Lower lobe of right lung (tissue), 2 donors: Measurements from ENCODE around the gene KIFAP3. TPM values are rescaled to one million over a fixed set of nuclear protein-coding genes. Genes with fewer than 3 reads are reported as not detected.
"Not testable (repeated sequence)": the region's sequence is repeated elsewhere in the genome, so short reads cannot be mapped to it uniquely, and the experiment has no call there.

Experiments
- ATAC-seq, 2 donors: fragments of 200-7000 bp; cut with Tn5 transposase; one replicate each; pipeline ENCODE4 v1.9.1; 2020 to 2022; ENCODE audit warnings: mild to moderate bottlenecking in 2 of 2, moderate library complexity in 2 of 2
- DNase-seq: peaks from one replicate; pipeline ENCODE4 v3.0.0-alpha.2; 2020
- H3K27ac ChIP-seq: fragments of 200-600 bp; one replicate; pipeline ENCODE4 v1.8.0; 2022
- H3K27me3 ChIP-seq: fragments of 200-600 bp; one replicate; pipeline ENCODE4 v1.8.0; 2022; ENCODE audit warnings: low read depth
- H3K36me3 ChIP-seq: fragments of 200-600 bp; one replicate; pipeline ENCODE4 v1.8.0; 2022; ENCODE audit warnings: mild to moderate bottlenecking
- H3K4me1 ChIP-seq: fragments of 200-600 bp; one replicate; pipeline ENCODE4 v1.8.0; 2022
- H3K4me3 ChIP-seq: fragments of 200-600 bp; one replicate; pipeline ENCODE4 v1.8.0; 2022; ENCODE audit warnings: mild to moderate bottlenecking
- H3K9me3 ChIP-seq: fragments of 200-600 bp; one replicate; pipeline ENCODE4 v1.8.0; 2022
- intact Hi-C: fragments of 100-400 bp; cut with DNase I; formaldehyde crosslinking; loops from one replicate; pipeline ENCODE4 v1.11.0; 2022
- total RNA-seq: library from RNA; stranded (reverse); fragmentation: NEBNext Ultra II Directional; extraction: Animal tissue kit (Norgen Biotek cat#: 25700); gene quantifications from one replicate; pipeline ENCODE4 v1.2.1, GENCODE V29; 2021
- TF ChIP-seq, protein P1 (sequence below): fragments of 200-600 bp; IDR thresholded peaks from one replicate; pipeline ENCODE4 v1.8.0; 2022; ENCODE audit warnings: antibody characterized with exemption, mild to moderate bottlenecking
- donor health status: DM: no; HTN: yes; CAD: no; lungs with severe emphysema.

The KIFAP3 gene
- total RNA-seq, 1 donor from 2014 or later = 21.4 TPM

DNA sequence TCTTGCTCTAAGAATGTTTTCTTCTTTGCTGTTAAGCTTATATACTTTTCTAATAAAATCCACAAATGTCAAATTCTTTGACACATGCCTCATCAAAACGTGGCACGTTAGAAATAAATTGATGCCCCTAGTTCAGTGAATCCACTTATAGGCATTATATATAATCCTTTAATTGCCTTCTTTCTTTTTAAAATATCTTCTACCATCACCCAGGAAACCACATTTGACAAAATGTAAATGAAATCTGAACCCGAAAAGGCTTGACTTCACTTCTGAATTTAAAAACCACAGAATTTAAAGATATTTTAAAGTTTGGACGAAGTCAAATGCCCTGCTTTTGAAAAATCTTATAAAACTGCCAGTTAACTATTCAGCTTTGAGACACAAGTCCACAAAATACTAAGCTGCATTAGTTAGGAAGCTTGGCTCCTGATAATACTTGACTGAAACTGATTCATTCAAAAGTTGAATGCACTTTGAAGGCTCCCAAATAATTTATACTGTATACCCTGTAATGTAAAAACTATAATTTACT, 22.4 kb upstream of the KIFAP3 start:
- Histone ChIP-seq H3K27ac (no peak overlapping the region), H3K9me3 (no peaks in the 10 kb centered on the region), H3K4me1 (no peaks in the 10 kb centered on the region), H3K36me3 (no peaks in the 10 kb centered on the region), H3K4me3 (no peak overlapping the region), H3K27me3 (no peaks in the 10 kb centered on the region)
- DNase-seq (no peak), ATAC-seq (no peak)
- intact Hi-C loops = no loop called here
- TF ChIP-seq, protein P1, sequence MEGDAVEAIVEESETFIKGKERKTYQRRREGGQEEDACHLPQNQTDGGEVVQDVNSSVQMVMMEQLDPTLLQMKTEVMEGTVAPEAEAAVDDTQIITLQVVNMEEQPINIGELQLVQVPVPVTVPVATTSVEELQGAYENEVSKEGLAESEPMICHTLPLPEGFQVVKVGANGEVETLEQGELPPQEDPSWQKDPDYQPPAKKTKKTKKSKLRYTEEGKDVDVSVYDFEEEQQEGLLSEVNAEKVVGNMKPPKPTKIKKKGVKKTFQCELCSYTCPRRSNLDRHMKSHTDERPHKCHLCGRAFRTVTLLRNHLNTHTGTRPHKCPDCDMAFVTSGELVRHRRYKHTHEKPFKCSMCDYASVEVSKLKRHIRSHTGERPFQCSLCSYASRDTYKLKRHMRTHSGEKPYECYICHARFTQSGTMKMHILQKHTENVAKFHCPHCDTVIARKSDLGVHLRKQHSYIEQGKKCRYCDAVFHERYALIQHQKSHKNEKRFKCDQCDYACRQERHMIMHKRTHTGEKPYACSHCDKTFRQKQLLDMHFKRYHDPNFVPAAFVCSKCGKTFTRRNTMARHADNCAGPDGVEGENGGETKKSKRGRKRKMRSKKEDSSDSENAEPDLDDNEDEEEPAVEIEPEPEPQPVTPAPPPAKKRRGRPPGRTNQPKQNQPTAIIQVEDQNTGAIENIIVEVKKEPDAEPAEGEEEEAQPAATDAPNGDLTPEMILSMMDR = no peak

DNA sequence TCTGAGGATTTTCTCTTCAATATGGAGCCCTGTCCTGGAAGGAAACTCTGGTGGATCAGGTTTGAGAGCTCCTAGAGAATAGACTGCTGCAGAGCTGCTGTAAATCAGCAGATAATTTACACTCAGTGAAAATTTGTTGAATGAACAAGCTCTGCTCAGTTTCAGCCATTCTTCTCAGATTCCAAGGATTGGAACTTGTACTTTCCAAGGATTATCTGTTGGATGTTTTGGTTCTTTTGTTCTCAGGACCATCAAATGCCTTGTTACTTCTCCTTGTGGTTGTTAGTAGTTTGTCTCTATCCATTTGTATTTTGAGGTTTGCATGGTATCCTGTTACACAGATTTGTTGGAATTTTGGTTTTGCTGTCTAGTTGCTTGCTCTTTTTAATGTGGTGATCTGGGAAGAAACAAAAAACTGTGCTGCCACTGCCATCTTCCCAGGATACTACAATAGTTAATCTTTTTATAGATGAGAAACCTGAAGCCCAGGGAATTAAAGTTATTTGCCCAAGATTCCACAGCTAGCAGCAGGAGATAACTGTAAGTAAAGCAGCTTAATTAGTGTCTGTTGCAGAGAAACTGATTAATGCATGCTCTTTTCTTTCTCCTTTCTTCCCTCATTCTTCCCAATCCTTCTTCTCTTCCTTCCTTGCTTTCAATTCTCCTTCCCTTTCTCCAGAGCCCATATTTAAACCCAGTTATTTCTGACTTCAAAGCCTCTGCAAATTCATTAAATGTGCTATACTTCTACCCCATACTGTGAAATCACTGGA, 21.7 kb upstream of the KIFAP3 start:
- intact Hi-C loops = no loop called here
- DNase-seq (no peak), ATAC-seq (no peak)
- no peaks in the 10 kb centered on the region for H3K9me3 ChIP-seq
- H3K4me3 ChIP-seq = no peak overlapping the region
- H3K4me1 ChIP-seq = no peaks in the 10 kb centered on the region
- TF ChIP-seq, protein P1 = no peak
- no peaks in the 10 kb centered on the region for H3K27me3 ChIP-seq
- H3K36me3 ChIP-seq = no peaks in the 10 kb centered on the region
- H3K27ac ChIP-seq = no peak overlapping the region

DNA sequence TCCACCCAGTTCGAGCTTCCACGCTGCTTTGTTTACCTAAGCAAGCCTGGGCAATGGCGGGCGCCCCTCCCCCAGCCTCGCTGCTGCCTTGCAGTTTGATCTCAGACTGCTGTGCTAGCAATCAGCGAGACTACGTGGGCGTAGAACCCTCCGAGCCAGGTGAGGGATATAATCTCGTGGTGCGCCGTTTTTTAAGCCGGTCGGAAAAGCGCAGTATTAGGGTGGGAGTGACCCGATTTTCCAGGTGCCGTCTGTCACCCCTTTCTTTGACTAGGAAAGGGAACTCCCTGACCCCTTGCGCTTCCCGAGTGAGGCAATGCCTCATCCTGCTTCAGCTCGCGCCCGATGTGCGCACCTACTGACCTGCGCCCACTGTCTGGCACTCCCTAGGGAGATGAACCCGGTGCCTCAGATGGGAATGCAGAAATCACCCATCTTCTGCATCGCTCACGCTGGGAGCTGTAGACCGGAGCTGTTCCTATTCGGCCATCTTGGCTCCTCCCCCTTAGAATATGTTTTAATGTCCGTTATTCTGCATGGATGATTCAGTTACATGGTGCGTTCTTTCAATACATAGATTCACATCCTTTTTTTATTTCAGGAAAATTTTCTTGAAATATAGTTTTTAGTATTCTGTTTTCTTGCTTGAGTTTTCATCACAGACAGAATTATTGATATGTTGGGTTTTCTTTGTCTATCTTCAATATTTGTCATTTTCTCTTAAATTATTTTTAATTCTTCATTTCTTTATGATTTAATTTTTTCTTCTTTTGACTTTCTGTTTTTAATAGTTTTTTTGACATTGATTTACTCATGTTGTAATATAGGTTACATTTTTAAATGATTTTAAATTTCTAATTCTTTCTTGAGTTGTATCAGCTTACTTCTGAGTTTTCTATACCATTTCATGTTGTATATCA, 20.5 kb upstream of the KIFAP3 start:
- H3K36me3 ChIP-seq, DNase-seq, H3K4me3 ChIP-seq, ATAC-seq, H3K27me3 ChIP-seq, intact Hi-C loops, H3K27ac ChIP-seq, H3K9me3 ChIP-seq, H3K4me1 ChIP-seq: not testable (repeated sequence)

DNA sequence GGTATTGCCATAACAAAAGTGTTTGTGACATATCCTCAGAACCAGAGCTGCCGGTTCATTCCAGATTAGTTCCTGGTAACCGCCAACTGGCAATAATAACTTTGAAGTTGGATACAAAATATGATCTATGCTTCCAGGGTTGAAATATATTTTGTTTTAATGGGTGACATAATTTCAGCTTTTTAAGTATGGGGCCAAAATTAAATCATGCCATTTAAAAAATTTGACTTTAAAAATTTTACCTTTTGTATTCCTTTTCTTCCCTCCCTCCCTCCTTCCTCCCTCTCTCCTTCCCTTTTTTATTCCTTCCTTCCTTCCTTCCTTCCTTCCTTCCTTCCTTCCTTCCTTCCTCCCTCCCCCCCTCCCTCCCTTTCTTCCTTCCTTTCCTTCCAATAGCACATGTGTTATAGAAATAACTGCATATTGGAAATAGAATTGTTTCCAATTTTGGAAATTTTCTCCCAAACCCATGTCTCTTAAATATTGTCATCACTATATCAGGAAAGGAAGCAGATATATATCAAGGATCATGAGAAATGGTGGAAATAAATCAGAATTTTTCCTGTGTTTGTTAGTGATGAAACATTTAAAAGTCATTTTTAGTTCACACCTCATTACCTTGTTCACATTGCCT, 12.0 kb upstream of the KIFAP3 start:
- no peaks in the 10 kb centered on the region for H3K27me3 ChIP-seq
- no peak overlapping the region for H3K4me3 ChIP-seq
- intact Hi-C loops = no loop called here
- no peak for DNase-seq
- TF ChIP-seq, protein P1 = no peak
- no peaks in the 10 kb centered on the region for H3K4me1 ChIP-seq
- no peak overlapping the region for H3K27ac ChIP-seq
- no peaks in the 10 kb centered on the region for H3K9me3 ChIP-seq
- no peak for ATAC-seq
- no peaks in the 10 kb centered on the region for H3K36me3 ChIP-seq

DNA sequence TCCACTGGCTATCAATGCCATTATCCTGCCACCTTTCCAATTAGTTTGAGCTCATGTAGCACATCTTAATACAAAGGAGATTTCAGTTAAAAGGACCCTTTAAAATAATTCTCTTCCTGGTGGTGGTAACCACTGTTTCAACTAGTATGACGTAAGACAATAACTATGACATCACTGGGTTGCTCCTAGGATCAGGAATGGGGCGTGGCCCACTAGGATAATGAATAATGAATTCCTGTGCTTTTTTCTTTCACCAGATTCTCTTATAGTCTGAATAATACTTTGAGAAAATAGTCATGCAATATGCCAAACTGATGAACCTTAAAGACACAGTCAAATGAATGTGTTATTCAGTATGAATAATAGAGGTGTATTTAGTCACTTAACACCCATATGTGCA, 10.6 kb upstream of the KIFAP3 start:
- no peak for ATAC-seq
- Histone ChIP-seq H3K9me3 (no peaks in the 10 kb centered on the region), H3K4me3 (no peak overlapping the region), H3K27ac (no peak overlapping the region), H3K4me1 (no peaks in the 10 kb centered on the region), H3K27me3 (no peaks in the 10 kb centered on the region), H3K36me3 (no peaks in the 10 kb centered on the region)
- intact Hi-C loops = no loop called here
- DNase-seq = no peak
- TF ChIP-seq, protein P1 = no peak
